HUES6 (cell line): ENCODE data around the gene NXPH1.

Experiments used
- H3K27ac ChIP-seq: 2 replicates; pipeline ENCODE4 v1.7.0; 2013; ENCODE audit warnings: low read depth, mild to moderate bottlenecking, low read length, inconsistent platforms
- H3K27me3 ChIP-seq: 2 replicates; pipeline ENCODE4 v1.6.1; 2013; ENCODE audit warnings: low read length; ENCODE audit not compliant: control insufficient read depth, insufficient read depth
- H3K36me3 ChIP-seq: 2 replicates; pipeline ENCODE4 v1.6.1; 2013; ENCODE audit warnings: low read length; ENCODE audit not compliant: control insufficient read depth, insufficient read depth
- H3K4me1 ChIP-seq: 2 replicates; pipeline ENCODE4 v1.6.1; 2013; ENCODE audit warnings: low read length; ENCODE audit not compliant: control insufficient read depth, insufficient read depth
- H3K4me3 ChIP-seq: 2 replicates; pipeline ENCODE4 v1.5.1; 2013; ENCODE audit warnings: low read depth, low read length
- H3K9ac ChIP-seq: one replicate; pipeline ENCODE4 v1.6.1; 2013; ENCODE audit warnings: mild to moderate bottlenecking, low read length
- H3K9me3 ChIP-seq: 2 replicates; pipeline ENCODE4 v1.6.1; 2013; ENCODE audit warnings: low read depth, low read length; ENCODE audit not compliant: control insufficient read depth, insufficient read depth

NXPH1 gene

GRCh38 chr7:8436965-8437364 is 3.6 kb downstream of the NXPH1 start:
- no peaks in the 10 kb centered on the region for H3K36me3 ChIP-seq
- H3K27me3 ChIP-seq = peaks cover 100% of the 10 kb centered on the region
- no peak overlapping the region for H3K27ac ChIP-seq
- no peaks in the 10 kb centered on the region for H3K9me3 ChIP-seq
- peaks cover 20% of the 10 kb centered on the region; the same call in 1 of the 2 replicates for H3K4me1 ChIP-seq
- H3K9ac ChIP-seq = no peak overlapping the region
- H3K4me3 ChIP-seq = peak overlapping the region; percentile 32

DNA sequence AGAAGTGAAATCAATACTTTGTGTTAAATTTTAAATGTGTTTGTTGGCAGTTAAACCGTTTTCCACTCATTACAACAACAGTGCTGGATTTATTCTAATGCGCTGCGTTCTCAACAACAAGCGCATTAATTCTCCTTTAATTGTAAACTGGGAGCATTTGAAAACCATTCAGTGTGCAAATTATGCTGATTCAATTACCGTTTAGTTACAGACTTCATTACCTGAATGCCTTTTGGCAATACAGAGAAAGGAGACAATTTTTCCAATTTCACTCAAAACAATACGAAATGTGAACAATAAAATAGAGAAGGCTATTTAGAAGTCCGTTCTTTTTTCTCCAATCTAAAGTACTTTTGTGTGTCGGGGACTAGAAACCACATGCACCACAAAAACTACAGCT is 4.2 kb downstream of the NXPH1 start:
- no peaks in the 10 kb centered on the region for H3K9me3 ChIP-seq
- peaks cover 20% of the 10 kb centered on the region; the same call in 1 of the 2 replicates for H3K4me1 ChIP-seq
- peak overlapping the region; percentile 32; the same call in 1 of the 2 replicates for H3K4me3 ChIP-seq
- H3K36me3 ChIP-seq = no peaks in the 10 kb centered on the region
- no peak overlapping the region for H3K9ac ChIP-seq
- H3K27me3 ChIP-seq = peaks cover 100% of the 10 kb centered on the region
- H3K27ac ChIP-seq = no peak overlapping the region

- Histone ChIP-seq H3K4me3 (peak overlapping the region; percentile 69), H3K27ac (no peak overlapping the region), H3K4me1 (peaks cover 18% of the 10 kb centered on the region), H3K9me3 (no peaks in the 10 kb centered on the region), H3K9ac (no peak overlapping the region), H3K27me3 (peaks cover 100% of the 10 kb centered on the region), H3K36me3 (no peaks in the 10 kb centered on the region)
These were observed 7.3 kb downstream of the NXPH1 start for GRCh38 chr7:8440670-8441069.

GRCh38 chr7:8441106-8441965 is 7.9 kb downstream of the NXPH1 start:
- Histone ChIP-seq H3K36me3 (no peaks in the 10 kb centered on the region), H3K27me3 (peaks cover 100% of the 10 kb centered on the region), H3K27ac (no peak overlapping the region), H3K9ac (no peak overlapping the region), H3K4me1 (peaks cover 18% of the 10 kb centered on the region), H3K4me3 (peak overlapping the region; percentile 69), H3K9me3 (no peaks in the 10 kb centered on the region)

GRCh38 chr7:8442051-8442813 is 8.8 kb downstream of the NXPH1 start:
- H3K27me3 ChIP-seq = peaks cover 99% of the 10 kb centered on the region
- peaks cover 18% of the 10 kb centered on the region for H3K4me1 ChIP-seq
- H3K9ac ChIP-seq = no peak overlapping the region
- no peak overlapping the region for H3K27ac ChIP-seq
- no peaks in the 10 kb centered on the region for H3K9me3 ChIP-seq
- H3K36me3 ChIP-seq = no peaks in the 10 kb centered on the region
- peak overlapping the region; percentile 69 for H3K4me3 ChIP-seq

DNA sequence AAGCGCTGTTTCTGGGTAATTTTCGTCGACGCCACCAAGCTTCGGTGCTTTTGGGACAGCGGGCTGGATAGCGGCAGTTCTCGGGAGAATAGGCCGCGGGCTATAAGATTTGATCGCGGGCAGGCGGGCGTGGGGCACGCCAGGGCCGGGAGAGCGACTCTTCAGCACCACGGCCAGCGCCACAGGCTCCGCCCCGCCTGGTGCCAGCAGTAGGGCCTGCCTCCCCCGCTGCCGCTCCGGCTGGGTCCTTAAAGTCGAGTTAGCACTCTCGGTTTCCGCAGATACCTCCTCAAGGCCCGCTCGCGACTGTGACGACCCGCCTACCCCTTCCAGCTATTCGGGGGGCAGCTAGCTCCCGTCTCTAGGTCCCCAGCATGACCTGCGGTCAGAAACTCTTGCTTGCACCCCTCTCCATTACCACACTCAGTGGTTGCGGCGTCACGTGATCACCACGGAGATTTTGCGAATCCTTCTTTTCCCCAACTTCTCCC is 9.4 kb downstream of the NXPH1 start:
- Histone ChIP-seq H3K4me1 (peaks cover 12% of the 10 kb centered on the region), H3K27ac (no peak overlapping the region), H3K27me3 (peaks cover 99% of the 10 kb centered on the region), H3K36me3 (no peaks in the 10 kb centered on the region), H3K9me3 (no peaks in the 10 kb centered on the region), H3K4me3 (peak overlapping the region; percentile 69), H3K9ac (no peak overlapping the region)

GRCh38 chr7:8443576-8444467 is 10.4 kb downstream of the NXPH1 start:
- peaks cover 92% of the 10 kb centered on the region for H3K27me3 ChIP-seq
- no peaks in the 10 kb centered on the region for H3K9me3 ChIP-seq
- no peak overlapping the region for H3K27ac ChIP-seq
- H3K4me1 ChIP-seq = peaks cover 12% of the 10 kb centered on the region
- peak overlapping the region; percentile 69 for H3K4me3 ChIP-seq
- no peak overlapping the region for H3K9ac ChIP-seq
- no peaks in the 10 kb centered on the region for H3K36me3 ChIP-seq

DNA sequence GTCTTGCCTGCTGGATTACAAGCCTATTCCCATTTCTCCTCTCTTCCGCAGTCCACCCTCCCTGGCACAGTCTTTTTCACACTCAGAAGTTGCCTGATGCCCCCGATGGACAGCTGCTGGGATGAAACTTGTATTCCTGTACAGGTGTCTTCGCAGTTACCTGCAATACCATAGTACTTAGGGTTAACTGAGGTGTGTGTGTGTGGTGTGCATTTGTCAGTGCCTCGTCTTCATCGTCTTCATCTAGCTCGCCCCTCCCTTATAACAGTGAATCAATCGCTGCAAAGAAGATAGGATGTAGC is 11.0 kb downstream of the NXPH1 start:
- Histone ChIP-seq H3K36me3 (no peaks in the 10 kb centered on the region), H3K27ac (no peak overlapping the region), H3K4me1 (peaks cover 12% of the 10 kb centered on the region), H3K9ac (no peak overlapping the region), H3K27me3 (peaks cover 86% of the 10 kb centered on the region), H3K4me3 (peak overlapping the region; percentile 69), H3K9me3 (no peaks in the 10 kb centered on the region)

DNA sequence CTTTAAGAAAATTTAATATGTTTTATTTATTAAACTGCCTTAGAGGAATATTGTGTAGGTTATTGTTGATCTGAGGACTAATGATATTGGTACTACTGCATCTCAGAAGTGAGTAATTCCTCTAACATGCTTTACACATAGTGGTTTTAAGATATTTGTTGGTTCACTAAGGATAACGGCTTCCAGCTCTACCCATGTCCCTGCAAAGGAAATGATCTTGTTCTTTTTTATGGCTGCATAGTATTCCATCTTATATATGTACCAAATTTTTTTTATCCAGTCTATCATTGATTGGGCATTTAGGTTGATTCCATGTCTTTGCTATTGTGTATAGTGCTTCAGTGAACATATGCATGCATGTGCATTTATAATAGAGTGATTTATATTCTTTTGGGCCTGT is 20.1 kb downstream of the NXPH1 start:
- Histone ChIP-seq H3K4me1 (no peaks in the 10 kb centered on the region), H3K9ac (no peak overlapping the region), H3K27me3 (peaks cover 7% of the 10 kb centered on the region; the same call in 1 of the 2 replicates), H3K27ac (no peak overlapping the region), H3K9me3 (no peaks in the 10 kb centered on the region), H3K4me3 (no peak overlapping the region), H3K36me3 (no peaks in the 10 kb centered on the region)

DNA sequence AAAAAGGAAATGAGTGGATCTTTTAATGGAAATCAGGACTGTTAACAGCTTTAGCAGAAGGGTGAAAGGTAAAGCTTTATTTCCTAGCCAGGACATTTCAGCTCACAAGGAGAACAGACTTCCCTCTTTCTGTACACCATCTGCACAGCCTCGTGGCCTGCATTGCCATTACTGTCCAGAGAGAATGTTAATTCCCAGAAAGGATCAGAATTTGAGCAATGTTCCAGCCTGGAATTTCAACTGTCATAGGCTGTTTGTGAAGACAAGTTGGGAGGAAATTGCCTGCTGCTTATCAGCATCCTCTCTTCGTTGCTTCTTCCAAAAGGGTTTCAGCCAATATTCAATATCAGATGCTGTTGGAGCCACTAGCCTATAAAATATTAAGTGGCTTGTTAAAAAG is 22.0 kb downstream of the NXPH1 start:
- H3K27me3 ChIP-seq = peaks cover 4% of the 10 kb centered on the region; the same call in 1 of the 2 replicates
- no peak overlapping the region for H3K4me3 ChIP-seq
- no peaks in the 10 kb centered on the region for H3K36me3 ChIP-seq
- no peaks in the 10 kb centered on the region for H3K4me1 ChIP-seq
- H3K9me3 ChIP-seq = no peaks in the 10 kb centered on the region
- no peak overlapping the region for H3K27ac ChIP-seq
- H3K9ac ChIP-seq = no peak overlapping the region
